Measurements from ENCODE around the gene PTPRA. TPM values are rescaled to one million over a fixed set of nuclear protein-coding genes. Genes with fewer than 3 reads are reported as not detected.

PTPRA gene
- total and polyA plus RNA-seq, 2 of the 13 experiments (the other 11 are each of a cell fraction or from before 2014, with no cell fraction given) = 47.2 to 127 TPM

GRCh38 chr20:2867081-2867864 lies 6.0 kb upstream of the PTPRA start:
- ChIA-PET CTCF (ENCODE audit: low intra/inter-chr PET ratio, low total read pairs) (no interaction called here), POLR2A (no interaction called here)
- H3K27ac ChIP-seq (ENCODE audit: extremely low read length, insufficient read depth, low read length) = no peak overlapping the region
- no peak for ATAC-seq
- TF ChIP-seq RFXAP (CRISPR knock-in tag; IDR thresholded peaks at IDR 0.05; ENCODE audit: borderline replicate concordance) = 0 out of 2 replicates have a peak, but pooled peaks have one; percentile 30
- TF ChIP-seq ZNF562 (CRISPR knock-in tag; IDR thresholded peaks at IDR 0.05; ENCODE audit: borderline replicate concordance) = no peak
- peaks cover 33% of the 10 kb centered on the region for H3K4me1 ChIP-seq (ENCODE audit: insufficient read depth, low read length)
- peaks cover 0 to 4% of the 10 kb centered on the region in 2 experiments; a peak in 3 of 5 replicates for H3K36me3 ChIP-seq (replicated peaks in 1 of 2; ENCODE audit: control insufficient read depth in 1 of 2, insufficient read depth in 2 of 2, low read length in 2 of 2)
- in situ Hi-C loops (cut with HindIII; ENCODE audit: extremely low pct_ligation_motif_present, low pct_unique_long_range_greater_than_20kb) = no loop called here
- H3K79me2 ChIP-seq (ENCODE audit: insufficient read depth, low read length) = no peaks in the 10 kb centered on the region
- no TSS peak for BruUV-seq (replicated peaks)
- no peak for DNase-seq (ENCODE audit: low spot score)
- H4K20me1 ChIP-seq (ENCODE audit: insufficient read depth, low read length) = no peaks in the 10 kb centered on the region
- 88% methylated on average over 12 of the region's 12 CpGs for WGBS (ENCODE audit: low lambda C conversion rate)
- H3K4me2 ChIP-seq (ENCODE audit: low read depth, low read length) = no peak overlapping the region
- H3K9me3 ChIP-seq (ENCODE audit: low read length) = no peaks in the 10 kb centered on the region
- no peak overlapping the region for H3K9ac ChIP-seq (ENCODE audit: insufficient read depth, low read depth, low read length)
- FAIRE-seq = no peak
- H2AFZ ChIP-seq (ENCODE audit: low read length) = no peak overlapping the region
- no peak overlapping the region for H3K4me3 ChIP-seq (replicated peaks in 1 of 3; ENCODE audit: insufficient read depth in 1 of 3, low read depth in 2 of 3, low read length in 3 of 3)
- intact Hi-C loops (cut with micrococcal nuclease; ENCODE audit: unreplicated experiment) = no loop called here
- H3K27me3 ChIP-seq (ENCODE audit: control insufficient read depth in 1 of 2, insufficient read depth in 2 of 2, low read length in 2 of 2) = peaks cover 0 to 15% of the 10 kb centered on the region in 2 experiments; a peak in 3 of 5 replicates

- in situ Hi-C loops (cut with HindIII; ENCODE audit: extremely low pct_ligation_motif_present, low pct_unique_long_range_greater_than_20kb) = no loop called here
- no peak overlapping the region for H3K4me2 ChIP-seq (ENCODE audit: low read depth, low read length)
- no peaks in the 10 kb centered on the region for H3K9me3 ChIP-seq (ENCODE audit: low read length)
- TF ChIP-seq ZNF598 (CRISPR knock-in tag; IDR thresholded peaks at IDR 0.05; ENCODE audit: borderline replicate concordance) (no peak), ZNF850 (CRISPR knock-in tag; conservative IDR thresholded peaks at IDR 0.05) (no peak), GZF1 (CRISPR knock-in tag; IDR thresholded peaks at IDR 0.05) (no peak), ATF3 (CRISPR knock-in tag; IDR thresholded peaks at IDR 0.05) (no peak), ZNF20 (CRISPR knock-in tag; IDR thresholded peaks at IDR 0.05) (no peak), BRCA1 (CRISPR knock-in tag; IDR thresholded peaks at IDR 0.05) (no peak)
- POLR2A ChIA-PET = no interaction called here
- intact Hi-C loops (cut with micrococcal nuclease; ENCODE audit: unreplicated experiment) = no loop called here
- no peak overlapping the region for H3K27ac ChIP-seq (ENCODE audit: extremely low read length, insufficient read depth, low read length)
- no peak overlapping the region for H2AFZ ChIP-seq (ENCODE audit: low read length)
- FAIRE-seq (no peak), ATAC-seq (no peak), DNase-seq (ENCODE audit: low spot score) (no peak)
- CTCF ChIA-PET (ENCODE audit: low intra/inter-chr PET ratio, low total read pairs) = no interaction called here
- 75% methylated on average over 3 of the region's 3 CpGs for WGBS (ENCODE audit: low lambda C conversion rate)
- no peaks in the 10 kb centered on the region for H4K20me1 ChIP-seq (ENCODE audit: insufficient read depth, low read length)
- no TSS peak for BruUV-seq (replicated peaks)
- H3K9ac ChIP-seq (ENCODE audit: insufficient read depth, low read depth, low read length) = no peak overlapping the region
- peaks cover 7% of the 10 kb centered on the region for H3K79me2 ChIP-seq (ENCODE audit: insufficient read depth, low read length)
- peaks cover 34% of the 10 kb centered on the region for H3K4me1 ChIP-seq (ENCODE audit: insufficient read depth, low read length)
- H3K36me3 ChIP-seq (replicated peaks in 1 of 2; ENCODE audit: control insufficient read depth in 1 of 2, insufficient read depth in 2 of 2, low read length in 2 of 2) = peaks cover 0 to 4% of the 10 kb centered on the region in 2 experiments; a peak in 2 of 5 replicates
- peaks cover 0 to 18% of the 10 kb centered on the region in 2 experiments; a peak in 3 of 5 replicates for H3K27me3 ChIP-seq (ENCODE audit: control insufficient read depth in 1 of 2, insufficient read depth in 2 of 2, low read length in 2 of 2)
- H3K4me3 ChIP-seq (replicated peaks in 1 of 3; ENCODE audit: insufficient read depth in 1 of 3, low read depth in 2 of 3, low read length in 3 of 3) = no peak overlapping the region
Measured at GRCh38 chr20:2869381-2869780, 3.9 kb upstream of the PTPRA start.
